ENCODE data around the gene CLTA. TPM values are rescaled to one million over a fixed set of nuclear protein-coding genes. Genes with fewer than 3 reads are reported as not detected.
"Not testable (repeated sequence)": the region's sequence is repeated elsewhere in the genome, so short reads cannot be mapped to it uniquely, and the experiment has no call there.

CLTA gene
- total RNA-seq, 1 experiment from 2014 or later, result 1,874 TPM

DNA sequence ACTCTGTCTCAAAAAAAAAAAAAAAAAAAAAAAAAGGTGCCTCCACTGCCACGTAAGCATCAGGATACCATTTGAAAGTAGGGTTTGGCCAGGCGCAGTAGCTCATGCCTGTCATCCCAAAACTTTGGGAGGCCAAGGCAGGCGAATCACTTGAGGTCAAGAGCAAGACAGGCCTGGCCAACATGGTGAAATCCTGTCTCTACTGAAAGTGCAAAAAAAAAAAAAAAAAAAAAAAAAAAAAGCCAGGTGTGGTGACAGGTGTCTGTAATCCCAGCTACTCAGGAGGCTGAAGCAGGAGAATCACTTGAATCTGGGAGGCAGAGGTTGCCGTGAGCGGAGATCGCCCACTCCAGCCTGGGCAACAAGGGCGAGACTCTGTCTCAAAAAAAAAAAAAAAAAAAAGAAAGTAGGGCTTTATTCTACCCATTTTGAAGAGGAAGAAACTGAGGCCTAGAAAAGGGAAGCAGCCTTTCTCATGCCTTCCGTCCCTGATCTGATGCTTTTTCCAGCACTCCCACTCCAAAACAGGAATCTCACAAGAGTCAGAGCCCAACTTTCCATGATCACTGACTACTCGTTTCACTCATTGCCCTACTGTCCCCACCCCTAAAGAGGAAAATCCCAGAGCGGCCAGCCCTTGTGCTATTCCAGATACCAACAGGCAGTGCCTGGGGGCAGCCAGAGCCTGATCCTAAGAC lies 37.8 kb upstream of the CLTA start:
- Histone ChIP-seq H3K36me3 (no peaks in the 10 kb centered on the region), H3K9me3 (peaks cover 13% of the 10 kb centered on the region), H3K27me3 (no peaks in the 10 kb centered on the region), H3K4me3 (no peak overlapping the region)
- no peak for DNase-seq

DNA sequence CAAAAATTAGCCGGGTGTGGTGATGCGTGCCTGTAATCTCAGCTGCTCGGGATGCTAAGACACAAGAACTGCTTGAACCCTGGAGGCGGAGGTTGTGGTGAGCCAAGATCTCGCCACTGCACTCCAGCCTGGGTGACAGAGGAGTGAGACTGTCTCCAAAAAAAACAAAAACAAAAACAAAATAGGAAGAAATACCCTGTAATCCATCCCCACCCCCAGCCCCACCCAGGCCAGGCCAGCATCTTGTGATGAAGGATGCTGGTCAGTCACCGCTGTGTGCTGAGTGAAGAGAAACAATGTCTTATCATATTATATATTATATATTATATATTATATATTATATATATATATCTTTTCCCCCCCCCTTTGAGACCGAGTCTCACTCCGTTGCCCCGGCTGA lies 37.0 kb upstream of the CLTA start:
- Histone ChIP-seq H3K9me3 (peaks cover 13% of the 10 kb centered on the region), H3K4me3 (no peak overlapping the region), H3K27me3 (no peaks in the 10 kb centered on the region), H3K36me3 (no peaks in the 10 kb centered on the region)
- no peak for DNase-seq

DNA sequence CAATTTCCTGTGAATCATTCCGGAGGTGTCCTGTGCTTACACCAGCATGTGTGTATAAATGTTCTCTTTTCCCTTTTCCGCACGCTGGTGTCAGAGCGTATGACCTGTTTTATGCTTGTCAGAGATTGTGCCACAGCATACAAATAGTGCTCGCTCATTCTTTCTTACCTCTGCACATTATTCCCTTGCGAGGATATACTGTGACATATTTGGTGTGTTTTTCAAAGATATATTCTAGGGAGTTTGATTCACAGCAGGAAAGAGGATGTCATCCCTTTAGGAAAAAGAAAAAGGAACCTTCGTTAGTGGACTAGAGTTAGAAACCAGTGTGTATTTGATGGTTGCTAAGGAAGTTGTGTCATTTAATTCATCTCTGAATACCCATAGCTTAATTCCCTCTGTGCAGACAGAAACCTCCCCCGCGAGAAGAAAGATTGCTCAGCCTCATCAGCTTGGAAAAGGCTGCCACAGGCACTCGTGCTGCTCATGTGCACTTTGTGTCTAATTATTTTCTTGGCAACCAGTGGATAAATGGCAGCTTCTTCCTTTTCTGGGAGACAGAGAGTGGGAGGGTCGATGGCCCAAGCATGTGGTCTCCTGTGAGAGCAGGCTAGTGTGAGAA lies 36.3 kb upstream of the CLTA start:
- Histone ChIP-seq H3K4me3 (no peak overlapping the region), H3K36me3 (no peaks in the 10 kb centered on the region), H3K27me3 (no peaks in the 10 kb centered on the region), H3K9me3 (peaks cover 13% of the 10 kb centered on the region)
- DNase-seq, result peak; percentile 59

DNA sequence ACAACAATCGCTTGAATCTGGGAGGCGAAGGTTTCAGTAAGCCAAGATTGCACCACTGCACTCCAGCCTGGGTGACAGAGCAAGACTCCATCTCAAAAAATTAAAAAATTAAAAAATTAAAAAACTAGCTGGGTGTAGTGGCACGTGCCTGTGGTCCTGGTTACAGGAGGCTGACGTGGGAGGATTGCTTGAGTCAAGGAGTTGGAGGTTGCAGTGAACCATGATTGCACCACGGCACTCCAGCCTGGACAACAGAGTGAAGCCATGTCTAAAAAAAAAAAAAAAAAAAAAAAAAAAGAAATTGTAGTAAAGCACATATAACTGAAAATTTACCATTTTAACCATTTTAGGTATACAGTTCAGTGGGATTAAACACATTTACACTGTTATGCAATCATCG lies 34.6 kb upstream of the CLTA start:
- no peak overlapping the region for H3K4me3 ChIP-seq
- no peak for DNase-seq
- H3K36me3 ChIP-seq, result no peaks in the 10 kb centered on the region

DNA sequence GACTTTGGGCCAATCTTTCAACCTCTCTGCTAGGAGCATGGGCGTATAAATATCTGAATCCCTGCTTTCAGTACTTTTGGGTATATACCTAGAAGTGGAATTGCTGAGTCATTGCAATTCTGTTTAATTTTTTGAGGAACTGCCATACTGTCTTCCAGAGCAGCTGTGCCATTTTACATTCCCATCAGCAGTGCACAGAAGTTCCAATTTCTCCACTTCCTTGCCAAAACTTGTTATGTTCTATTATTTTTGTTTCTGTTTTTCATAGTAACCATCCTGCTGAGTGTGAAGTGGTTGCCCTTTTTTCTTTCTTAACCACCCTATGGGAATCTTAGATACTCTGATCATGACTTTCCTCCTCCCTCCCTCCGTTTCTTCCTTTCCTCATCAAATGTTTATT lies 32.6 kb upstream of the CLTA start:
- DNase-seq, result no peak
- peaks cover 13% of the 10 kb centered on the region for H3K9me3 ChIP-seq
- H3K4me3 ChIP-seq, result no peak overlapping the region
- H3K27me3 ChIP-seq, result no peaks in the 10 kb centered on the region
- H3K36me3 ChIP-seq, result no peaks in the 10 kb centered on the region

More for the DNA sequence above, 34.6 kb upstream of the CLTA start:
- peaks cover 13% of the 10 kb centered on the region for H3K9me3 ChIP-seq
- H3K27me3 ChIP-seq, result no peaks in the 10 kb centered on the region

DNA sequence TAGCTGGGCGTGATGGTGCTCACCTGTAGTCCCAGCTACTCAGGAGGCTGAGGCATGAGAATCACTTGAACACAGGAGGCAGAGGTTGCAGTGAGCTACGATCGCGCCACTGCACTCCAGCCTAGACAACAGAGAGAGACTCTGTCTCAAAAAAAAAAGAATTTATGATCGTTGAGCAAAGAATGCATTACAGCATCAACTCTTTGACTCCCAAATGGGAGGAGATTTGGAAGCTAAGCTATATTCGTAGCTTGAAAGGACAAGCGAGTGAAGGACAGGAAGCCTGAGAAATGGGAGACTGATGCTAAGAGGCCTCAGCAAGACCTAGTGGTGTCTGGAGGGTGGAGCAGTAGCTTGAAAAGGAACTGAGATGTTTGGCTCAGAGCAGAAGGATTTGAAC lies 31.8 kb upstream of the CLTA start:
- H3K36me3 ChIP-seq, result no peaks in the 10 kb centered on the region
- H3K9me3 ChIP-seq, result peaks cover 14% of the 10 kb centered on the region
- H3K27me3 ChIP-seq, result no peaks in the 10 kb centered on the region
- peak; percentile 38 for DNase-seq
- no peak overlapping the region for H3K4me3 ChIP-seq

DNA sequence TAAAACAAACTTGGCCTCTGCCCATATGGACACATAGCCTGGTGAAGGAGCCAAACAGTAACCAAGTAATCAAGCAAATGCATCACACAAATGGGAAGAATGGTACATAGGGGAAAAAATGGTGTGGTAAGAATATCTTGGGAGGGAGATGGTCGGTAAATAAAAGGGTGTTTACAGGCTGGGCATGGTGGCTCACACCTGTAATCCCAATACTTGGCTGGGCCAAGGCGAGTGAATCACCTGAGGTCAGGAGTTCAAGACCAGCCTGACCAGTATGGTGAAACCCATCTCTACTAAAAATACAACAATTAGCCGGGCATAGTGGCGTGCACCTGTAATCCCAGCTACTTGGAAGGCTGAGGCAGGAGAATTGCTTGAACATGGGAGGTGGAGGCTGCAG lies 31.2 kb upstream of the CLTA start:
- not testable (repeated sequence) for DNase-seq, H3K4me3 ChIP-seq, H3K27me3 ChIP-seq, H3K36me3 ChIP-seq
- peaks cover 16% of the 10 kb centered on the region for H3K9me3 ChIP-seq

DNA sequence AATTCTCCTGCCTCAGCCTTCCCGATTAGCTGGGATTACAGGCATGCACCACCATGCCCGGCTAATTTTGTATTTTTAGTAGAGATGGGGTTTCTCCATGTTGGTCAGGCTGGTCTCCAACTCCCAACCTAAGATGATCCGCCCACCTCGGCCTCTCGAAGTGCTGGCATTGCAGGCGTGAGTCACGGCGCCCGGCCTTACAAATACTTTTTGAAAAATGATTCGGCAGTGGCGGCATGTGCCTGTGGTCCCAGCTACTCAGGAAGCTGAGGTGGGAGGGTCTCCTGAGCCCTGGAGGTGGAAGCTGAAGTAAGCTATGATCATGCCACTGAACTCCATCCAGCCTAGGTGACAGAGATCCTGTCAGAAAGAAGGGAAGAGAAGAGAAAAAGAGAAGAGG lies 30.6 kb upstream of the CLTA start:
- H3K27me3 ChIP-seq, H3K4me3 ChIP-seq, DNase-seq, H3K36me3 ChIP-seq: not testable (repeated sequence)
- H3K9me3 ChIP-seq, result peaks cover 16% of the 10 kb centered on the region

DNA sequence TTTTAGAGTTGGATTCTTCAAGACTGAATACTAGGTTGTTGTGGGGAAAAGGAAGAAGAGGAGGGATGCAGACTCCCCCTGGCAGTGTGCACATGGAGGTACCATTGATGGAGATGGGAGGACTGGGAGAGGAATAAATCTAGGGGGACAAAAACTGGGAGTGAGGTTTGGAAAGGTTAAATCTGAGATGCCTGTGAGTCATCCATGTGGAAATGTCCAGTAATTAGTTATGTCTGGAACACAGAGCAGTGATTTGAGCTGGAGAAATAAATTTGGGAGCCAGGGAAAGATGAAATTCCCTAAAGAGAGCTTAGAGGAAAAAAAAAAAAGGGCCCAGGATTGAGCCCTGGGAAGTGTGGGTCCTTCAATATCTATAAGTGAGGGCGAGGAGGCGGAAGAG lies 29.5 kb upstream of the CLTA start:
- H3K36me3 ChIP-seq, result no peaks in the 10 kb centered on the region
- H3K4me3 ChIP-seq, result no peak overlapping the region
- H3K9me3 ChIP-seq, result peaks cover 16% of the 10 kb centered on the region
- DNase-seq, result no peak
- no peaks in the 10 kb centered on the region for H3K27me3 ChIP-seq

DNA sequence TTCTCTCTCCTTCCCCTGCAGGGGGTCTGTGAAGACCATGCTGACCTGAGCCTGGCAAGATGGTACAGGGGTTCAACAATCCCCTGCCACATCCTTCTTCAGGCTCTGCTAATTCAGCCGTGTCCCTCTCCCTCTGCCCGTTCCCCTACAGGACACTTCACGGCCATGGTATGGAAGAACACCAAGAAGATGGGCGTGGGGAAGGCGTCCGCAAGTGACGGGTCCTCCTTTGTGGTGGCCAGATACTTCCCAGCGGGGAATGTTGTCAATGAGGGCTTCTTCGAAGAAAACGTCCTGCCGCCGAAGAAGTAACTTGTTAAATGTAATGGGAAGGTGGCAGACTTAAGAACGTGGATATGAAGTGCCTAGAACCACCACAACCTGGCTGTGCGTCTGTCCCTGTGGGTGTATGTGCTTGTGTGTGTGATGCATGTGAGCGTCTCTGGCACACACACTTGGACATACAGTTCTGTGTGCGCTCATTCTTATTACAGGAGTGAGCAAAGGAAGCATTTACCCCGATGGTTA lies 28.4 kb upstream of the CLTA start:
- Histone ChIP-seq H3K36me3 (no peaks in the 10 kb centered on the region), H3K27me3 (no peaks in the 10 kb centered on the region), H3K4me3 (no peak overlapping the region), H3K9me3 (peaks cover 8% of the 10 kb centered on the region)
- DNase-seq, result no peak

DNA sequence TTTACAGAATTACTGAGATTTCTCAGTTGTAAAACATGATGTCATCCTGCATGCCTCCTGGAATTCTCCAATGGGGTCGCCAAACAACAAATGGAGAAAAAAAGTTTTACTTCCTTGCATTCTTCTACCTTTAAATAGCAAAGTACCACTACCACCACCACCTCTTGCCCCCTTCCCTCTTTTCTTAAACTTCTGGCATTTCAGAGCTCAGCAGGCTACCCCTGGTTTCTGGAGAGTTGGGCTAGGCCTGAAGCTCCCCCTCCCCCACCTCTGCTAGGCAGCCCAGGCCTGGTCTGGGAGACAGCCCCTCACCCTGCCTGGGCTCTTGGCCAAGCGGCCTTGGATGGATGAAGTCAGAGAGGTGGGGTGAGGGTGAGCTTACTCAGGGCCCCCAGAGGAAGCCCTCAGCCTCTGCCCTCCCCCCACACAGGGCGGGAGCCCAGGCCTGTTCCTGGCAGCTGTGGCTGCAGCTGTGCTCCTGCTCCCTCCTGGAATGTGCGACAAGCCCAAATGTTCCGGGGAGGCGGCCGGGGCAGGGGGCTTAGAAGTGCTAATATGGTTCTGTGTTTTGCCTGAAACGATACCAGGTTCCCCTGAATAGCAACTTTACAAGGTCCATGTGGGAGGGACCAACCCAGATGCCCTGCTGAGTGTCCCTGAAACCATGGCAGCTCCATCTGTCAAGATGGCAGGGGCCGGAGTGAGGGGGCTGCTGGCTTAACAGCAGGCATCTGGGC lies 27.5 kb upstream of the CLTA start:
- Histone ChIP-seq H3K9me3 (peaks cover 3% of the 10 kb centered on the region; the same call in 1 of the 2 replicates), H3K27me3 (no peaks in the 10 kb centered on the region), H3K36me3 (no peaks in the 10 kb centered on the region), H3K4me3 (no peak overlapping the region)
- peak; percentile 88 for DNase-seq

DNA sequence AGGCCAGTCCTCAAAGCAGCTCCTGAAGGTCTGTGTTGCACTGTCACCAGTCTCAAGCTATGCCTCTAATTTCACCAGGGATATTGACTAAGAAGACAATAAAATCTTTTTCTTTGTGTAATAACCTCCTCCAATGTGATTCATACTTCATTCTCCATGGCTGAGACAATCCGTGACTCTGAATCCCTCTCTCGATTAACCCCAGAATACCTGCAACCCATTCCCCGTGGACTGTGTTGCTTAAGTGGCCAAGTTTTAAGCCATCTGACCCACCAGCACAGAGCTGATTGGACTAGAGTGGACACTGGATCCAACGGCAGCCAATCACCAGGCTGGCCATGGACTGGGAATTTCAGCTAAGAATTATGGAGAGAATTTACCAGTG lies 26.9 kb upstream of the CLTA start:
- H3K27me3 ChIP-seq, result no peaks in the 10 kb centered on the region
- no peak for DNase-seq
- peaks cover 3% of the 10 kb centered on the region; the same call in 1 of the 2 replicates for H3K9me3 ChIP-seq
- no peak overlapping the region for H3K4me3 ChIP-seq
- no peaks in the 10 kb centered on the region for H3K36me3 ChIP-seq

DNA sequence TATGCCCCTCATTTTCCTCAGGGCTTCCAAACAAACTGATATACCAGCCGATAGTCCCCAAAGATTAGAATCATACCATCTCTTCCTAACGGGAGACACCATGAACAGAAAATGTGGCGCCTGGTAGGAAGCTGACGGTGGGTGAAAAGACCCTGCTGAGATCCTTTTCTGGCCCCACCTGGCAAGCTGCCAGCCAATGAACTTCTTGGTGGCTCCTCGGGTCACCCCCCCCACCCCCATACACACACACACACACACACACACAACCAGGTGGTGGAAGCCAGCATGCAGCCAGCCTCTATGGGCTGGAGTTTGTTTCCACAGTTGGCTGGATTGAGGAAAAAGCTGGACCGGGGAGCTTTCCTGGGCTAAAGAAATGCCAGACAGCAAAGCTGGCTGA lies 26.3 kb upstream of the CLTA start:
- H3K4me3 ChIP-seq, result no peak overlapping the region
- no peak for DNase-seq
- no peaks in the 10 kb centered on the region for H3K27me3 ChIP-seq
- no peaks in the 10 kb centered on the region for H3K36me3 ChIP-seq
- H3K9me3 ChIP-seq, result peaks cover 3% of the 10 kb centered on the region; the same call in 1 of the 2 replicates

DNA sequence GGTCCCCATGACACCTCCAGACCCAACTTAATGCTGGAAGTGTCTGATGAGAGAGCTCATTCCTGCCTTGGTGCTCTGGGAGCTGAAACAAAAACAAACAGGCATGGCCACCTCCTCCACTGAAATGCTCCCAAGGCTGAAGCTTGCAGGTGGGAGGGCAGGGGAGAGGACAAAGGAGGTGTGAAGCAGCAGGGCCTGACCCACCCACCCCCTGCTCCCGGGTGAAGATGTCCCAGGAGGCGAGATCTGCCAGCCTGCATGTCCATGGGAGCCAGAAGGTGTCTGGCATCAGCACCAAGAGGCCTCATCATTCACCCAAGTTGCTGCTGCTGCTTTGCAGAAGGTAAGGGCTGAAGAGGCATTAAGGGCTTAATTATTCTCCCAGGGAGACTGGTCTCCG lies 25.7 kb upstream of the CLTA start:
- DNase-seq, result no peak
- H3K9me3 ChIP-seq, result peaks cover 3% of the 10 kb centered on the region; the same call in 1 of the 2 replicates
- H3K27me3 ChIP-seq, result no peaks in the 10 kb centered on the region
- H3K4me3 ChIP-seq, result no peak overlapping the region
- H3K36me3 ChIP-seq, result no peaks in the 10 kb centered on the region

DNA sequence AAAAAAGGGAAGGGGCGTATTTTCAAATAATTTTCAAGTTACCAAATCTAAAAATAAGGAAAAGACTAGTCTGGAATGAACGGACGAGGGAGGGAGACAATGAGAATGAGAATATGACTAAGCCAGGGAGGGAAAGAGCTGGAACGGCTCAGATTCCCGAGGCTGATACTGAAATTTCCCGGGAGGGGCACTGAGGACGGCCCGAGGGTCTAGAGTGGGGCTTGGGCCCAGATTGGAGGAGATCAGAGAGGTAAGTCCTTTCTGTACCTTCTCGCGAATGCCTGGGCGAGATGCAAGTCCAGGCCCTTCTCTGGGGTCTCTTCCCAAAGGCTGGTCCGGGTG lies 24.9 kb upstream of the CLTA start:
- Histone ChIP-seq H3K9me3 (peaks cover 3% of the 10 kb centered on the region; the same call in 1 of the 2 replicates), H3K27me3 (no peaks in the 10 kb centered on the region), H3K4me3 (no peak overlapping the region), H3K36me3 (no peaks in the 10 kb centered on the region)
- DNase-seq, result no peak

DNA sequence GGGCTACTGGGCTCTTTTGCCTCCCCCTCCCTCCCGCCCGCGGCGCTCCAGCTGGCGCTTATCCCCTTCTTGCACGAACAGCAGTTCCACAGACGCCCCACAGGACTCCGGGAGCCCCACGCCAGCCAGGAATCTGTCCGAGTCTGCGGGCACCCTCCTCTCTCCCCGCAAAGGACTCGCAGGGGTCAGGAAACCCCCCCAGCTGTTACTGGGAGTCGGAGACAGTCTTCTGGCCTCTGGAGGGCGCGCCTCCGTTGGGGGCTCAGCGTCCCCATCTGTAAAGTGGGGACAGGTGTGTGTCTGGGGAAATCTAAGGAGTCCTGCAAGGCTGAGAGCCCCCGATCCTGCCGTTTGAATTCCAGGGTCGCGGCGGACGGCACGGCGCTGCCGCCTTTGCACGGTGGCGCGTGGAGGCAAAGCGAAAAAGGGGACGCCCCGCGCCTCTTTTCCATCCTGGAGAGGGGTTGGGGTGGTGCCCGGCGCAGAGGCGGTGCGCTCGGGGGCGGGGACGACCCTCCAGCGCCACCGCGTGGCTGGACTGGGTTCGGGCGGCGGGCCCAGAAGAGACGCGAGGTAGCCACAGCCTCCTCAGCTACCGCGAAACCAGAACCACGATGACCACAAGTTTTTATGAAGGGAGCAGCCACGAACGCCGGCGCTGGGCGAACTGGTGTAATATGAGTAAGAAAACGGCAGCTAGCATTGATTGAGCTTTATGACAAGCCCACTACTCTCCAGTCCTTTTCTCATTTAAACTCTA lies 24.4 kb upstream of the CLTA start:
- Histone ChIP-seq H3K27me3 (no peaks in the 10 kb centered on the region), H3K36me3 (no peaks in the 10 kb centered on the region), H3K9me3 (peaks cover 3% of the 10 kb centered on the region; the same call in 1 of the 2 replicates), H3K4me3 (peak overlapping the region; percentile 42)
- peak; percentile 96 for DNase-seq

DNA sequence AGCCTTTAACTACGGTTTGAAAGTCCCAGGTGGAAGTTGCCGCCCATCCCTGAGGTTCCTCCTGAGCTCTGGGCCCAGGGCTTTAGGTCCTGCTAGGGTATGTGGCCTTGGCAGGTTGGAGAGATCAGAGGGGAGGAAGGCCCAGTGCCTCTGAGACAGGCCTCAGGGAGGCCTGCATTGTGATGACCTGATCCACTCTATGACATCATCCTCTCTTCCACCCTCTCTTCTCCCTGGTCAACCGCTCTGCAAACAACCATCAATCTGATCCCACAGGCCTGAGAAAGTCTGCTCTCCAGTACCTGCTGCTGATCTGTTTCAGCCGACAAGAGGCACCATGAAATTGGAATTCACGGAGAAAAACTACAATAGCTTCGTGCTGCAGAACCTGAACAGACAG lies 21.6 kb upstream of the CLTA start, which contains the start of gene CCIN:
Gene CCIN, plus strand, starts transcription at position 223 of the 400 bp plus-strand sequence. Its CDS starts 115 bp downstream, at position 338.
- H3K27me3 ChIP-seq, result no peaks in the 10 kb centered on the region
- no peak within 1 kb of the TSS for H3K4me3 ChIP-seq
- no peaks in the 10 kb centered on the region for H3K36me3 ChIP-seq
- H3K9me3 ChIP-seq, result no peaks in the 10 kb centered on the region
- no peak for DNase-seq
